Stimulated activated CD8-positive, alpha-beta memory T cell treated with anti-CD3 and anti-CD28 coated beads, Interleukin-15, amount 100 ng/mL, for 24 hours (primary cell): ENCODE results near the gene ASB3.
"Not testable (repeated sequence)": the region's sequence is repeated elsewhere in the genome, so short reads cannot be mapped to it uniquely, and the experiment has no call there.

Source experiments
- DNase-seq: peaks from one replicate; pipeline ENCODE4 v3.0.0-alpha.2; 2020; ENCODE audit warnings: low read depth

Gene ASB3

GRCh38 chr2:53739032-53739431 is 47.7 kb downstream of the ASB3 start:
- no peak for DNase-seq

- DNase-seq: no peak
Observed at GRCh38 chr2:53737091-53737490, 49.7 kb downstream of the ASB3 start.

GRCh38 chr2:53729143-53729762 is 57.5 kb downstream of the ASB3 start:
- no peak for DNase-seq

- DNase-seq: no peak
Observed at GRCh38 chr2:53727921-53728320, 58.8 kb downstream of the ASB3 start.

GRCh38 chr2:53725662-53726061 is 61.1 kb downstream of the ASB3 start:
- DNase-seq: no peak

GRCh38 chr2:53724536-53724935 is 62.2 kb downstream of the ASB3 start:
- no peak for DNase-seq

GRCh38 chr2:53720944-53721343 is 65.8 kb downstream of the ASB3 start:
- not testable (repeated sequence) for DNase-seq

- no peak for DNase-seq
Observed at GRCh38 chr2:53715568-53715967, 71.2 kb downstream of the ASB3 start.

GRCh38 chr2:53711271-53711780 is 75.4 kb downstream of the ASB3 start:
- no peak for DNase-seq

- no peak for DNase-seq
Observed at GRCh38 chr2:53708988-53709387, 77.8 kb downstream of the ASB3 start.

GRCh38 chr2:53701221-53701620 is 85.5 kb downstream of the ASB3 start:
- DNase-seq: no peak

GRCh38 chr2:53697686-53698085 is 89.1 kb downstream of the ASB3 start:
- DNase-seq: no peak

GRCh38 chr2:53697092-53697491 is 89.7 kb downstream of the ASB3 start:
- DNase-seq: no peak

GRCh38 chr2:53695575-53695974 is 91.2 kb downstream of the ASB3 start:
- DNase-seq: no peak

GRCh38 chr2:53694096-53694771 is 92.5 kb downstream of the ASB3 start:
- DNase-seq: no peak

- DNase-seq: no peak
Observed at GRCh38 chr2:53690876-53691275, 95.9 kb downstream of the ASB3 start.

- no peak for DNase-seq
Observed at GRCh38 chr2:53672881-53673522, 113.8 kb downstream of the ASB3 start.

GRCh38 chr2:53670331-53670730 is 116.4 kb downstream of the ASB3 start:
- no peak for DNase-seq

- DNase-seq: no peak
Observed at GRCh38 chr2:53668624-53669026, 118.1 kb downstream of the ASB3 start.

- not testable (repeated sequence) for DNase-seq
Observed at GRCh38 chr2:53667130-53667529, 119.6 kb downstream of the ASB3 start.

GRCh38 chr2:53660886-53661285 is 125.9 kb downstream of the ASB3 start:
- no peak for DNase-seq

GRCh38 chr2:53658474-53658873 is 128.3 kb downstream of the ASB3 start:
- DNase-seq: not testable (repeated sequence)

- DNase-seq: no peak
Observed at GRCh38 chr2:53655256-53655655, 131.5 kb downstream of the ASB3 start.
